ENCODE measurements around the gene FAM107B. TPM values are rescaled to one million over a fixed set of nuclear protein-coding genes. Genes with fewer than 3 reads are reported as not detected.

Gene FAM107B
- total RNA-seq, 1 experiment from 2014 or later, result 41.6 TPM

DNA sequence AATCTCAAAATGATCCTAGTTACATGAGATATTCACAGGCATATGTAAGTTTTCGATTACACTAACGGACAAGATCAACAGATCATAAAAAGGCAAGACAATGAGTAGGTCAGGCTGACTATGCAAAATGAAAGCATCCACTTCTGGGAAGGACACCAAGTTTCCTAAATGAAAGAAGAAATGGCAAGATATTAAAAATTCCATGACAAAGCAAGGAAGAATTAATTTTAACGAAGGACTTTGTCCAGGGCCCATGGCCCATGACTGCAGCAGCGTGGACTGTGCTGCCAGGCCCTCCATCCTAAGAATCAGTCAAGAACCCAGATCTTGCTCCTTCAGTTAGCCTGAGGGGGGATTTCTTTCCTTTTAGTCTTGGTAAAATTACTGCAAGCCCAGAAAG lies 261.6 kb downstream of the FAM107B start:
- Histone ChIP-seq H3K4me3 (replicated peaks in 1 of 2; ENCODE audit: low read depth in 1 of 2, low read length in 2 of 2) (no peak overlapping the region), H3K4me2 (ENCODE audit: low read length) (no peak overlapping the region), H3K36me3 (ENCODE audit: control insufficient read depth in 1 of 2, insufficient read depth in 2 of 2, low read length in 2 of 2) (no peaks in the 10 kb centered on the region), H4K20me1 (ENCODE audit: insufficient read depth) (no peaks in the 10 kb centered on the region), H3K9ac (ENCODE audit: low read length) (no peak overlapping the region), H3K79me2 (ENCODE audit: insufficient read depth, low read length) (no peaks in the 10 kb centered on the region), H3K27me3 (ENCODE audit: insufficient read depth, low read length) (no peaks in the 10 kb centered on the region), H2AFZ (ENCODE audit: low read depth, low read length, poor library complexity, severe bottlenecking) (no peak overlapping the region), H3K4me1 (ENCODE audit: control insufficient read depth in 1 of 2, insufficient read depth in 2 of 2, low read length in 2 of 2) (no peaks in the 10 kb centered on the region), H3K9me3 (ENCODE audit: control insufficient read depth in 1 of 2, insufficient read depth in 1 of 2, low read depth in 1 of 2, low read length in 2 of 2) (no peaks in the 10 kb centered on the region), H3K27ac (ENCODE audit: low read depth, low read length) (no peak overlapping the region), H3K9me2 (ENCODE audit: insufficient read depth) (no peaks in the 10 kb centered on the region)
- BruUV-seq (replicated peaks), result no TSS peak
- TF ChIP-seq ZNF274 (IDR thresholded peaks at IDR 0.05; ENCODE audit: low read depth, low read length) (no peak), EGR1 (IDR thresholded peaks at IDR 0.05; ENCODE audit: low read depth) (no peak), POLR2A (IDR thresholded peaks at IDR 0.05; ENCODE audit: borderline replicate concordance, extremely low read depth, insufficient read depth, insufficient read length) (no peak), POLR2AphosphoS5 (IDR thresholded peaks at IDR 0.05; ENCODE audit: low read depth, low read length) (no peak), CEBPB (IDR thresholded peaks at IDR 0.05; ENCODE audit: low read depth) (no peak), ELF1 (IDR thresholded peaks at IDR 0.05; ENCODE audit: borderline replicate concordance, low read depth) (no peak), SIN3A (IDR thresholded peaks at IDR 0.05; ENCODE audit: low read depth) (no peak), TCF7L2 (IDR thresholded peaks at IDR 0.05; ENCODE audit: borderline replicate concordance, extremely low read depth, insufficient read depth, insufficient read length) (no peak), SP1 (IDR thresholded peaks at IDR 0.05; ENCODE audit: low read depth) (no peak), SRF (IDR thresholded peaks at IDR 0.05; ENCODE audit: low read depth) (no peak), JUND (IDR thresholded peaks at IDR 0.05) (no peak), ZFX (IDR thresholded peaks at IDR 0.05) (no peak), EZH2 (IDR thresholded peaks at IDR 0.05) (no peak), RAD21 (IDR thresholded peaks at IDR 0.05; ENCODE audit: low read depth) (no peak)
- TF ChIP-seq, protein P1, sequence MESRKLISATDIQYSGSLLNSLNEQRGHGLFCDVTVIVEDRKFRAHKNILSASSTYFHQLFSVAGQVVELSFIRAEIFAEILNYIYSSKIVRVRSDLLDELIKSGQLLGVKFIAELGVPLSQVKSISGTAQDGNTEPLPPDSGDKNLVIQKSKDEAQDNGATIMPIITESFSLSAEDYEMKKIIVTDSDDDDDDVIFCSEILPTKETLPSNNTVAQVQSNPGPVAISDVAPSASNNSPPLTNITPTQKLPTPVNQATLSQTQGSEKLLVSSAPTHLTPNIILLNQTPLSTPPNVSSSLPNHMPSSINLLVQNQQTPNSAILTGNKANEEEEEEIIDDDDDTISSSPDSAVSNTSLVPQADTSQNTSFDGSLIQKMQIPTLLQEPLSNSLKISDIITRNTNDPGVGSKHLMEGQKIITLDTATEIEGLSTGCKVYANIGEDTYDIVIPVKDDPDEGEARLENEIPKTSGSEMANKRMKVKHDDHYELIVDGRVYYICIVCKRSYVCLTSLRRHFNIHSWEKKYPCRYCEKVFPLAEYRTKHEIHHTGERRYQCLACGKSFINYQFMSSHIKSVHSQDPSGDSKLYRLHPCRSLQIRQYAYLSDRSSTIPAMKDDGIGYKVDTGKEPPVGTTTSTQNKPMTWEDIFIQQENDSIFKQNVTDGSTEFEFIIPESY (IDR thresholded peaks at IDR 0.05; ENCODE audit: extremely low read depth, insufficient replicate concordance, low read length), result no peak
- TF ChIP-seq, protein P2, sequence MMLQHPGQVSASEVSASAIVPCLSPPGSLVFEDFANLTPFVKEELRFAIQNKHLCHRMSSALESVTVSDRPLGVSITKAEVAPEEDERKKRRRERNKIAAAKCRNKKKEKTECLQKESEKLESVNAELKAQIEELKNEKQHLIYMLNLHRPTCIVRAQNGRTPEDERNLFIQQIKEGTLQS (IDR thresholded peaks at IDR 0.05), result no peak
- TF ChIP-seq, protein P3, sequence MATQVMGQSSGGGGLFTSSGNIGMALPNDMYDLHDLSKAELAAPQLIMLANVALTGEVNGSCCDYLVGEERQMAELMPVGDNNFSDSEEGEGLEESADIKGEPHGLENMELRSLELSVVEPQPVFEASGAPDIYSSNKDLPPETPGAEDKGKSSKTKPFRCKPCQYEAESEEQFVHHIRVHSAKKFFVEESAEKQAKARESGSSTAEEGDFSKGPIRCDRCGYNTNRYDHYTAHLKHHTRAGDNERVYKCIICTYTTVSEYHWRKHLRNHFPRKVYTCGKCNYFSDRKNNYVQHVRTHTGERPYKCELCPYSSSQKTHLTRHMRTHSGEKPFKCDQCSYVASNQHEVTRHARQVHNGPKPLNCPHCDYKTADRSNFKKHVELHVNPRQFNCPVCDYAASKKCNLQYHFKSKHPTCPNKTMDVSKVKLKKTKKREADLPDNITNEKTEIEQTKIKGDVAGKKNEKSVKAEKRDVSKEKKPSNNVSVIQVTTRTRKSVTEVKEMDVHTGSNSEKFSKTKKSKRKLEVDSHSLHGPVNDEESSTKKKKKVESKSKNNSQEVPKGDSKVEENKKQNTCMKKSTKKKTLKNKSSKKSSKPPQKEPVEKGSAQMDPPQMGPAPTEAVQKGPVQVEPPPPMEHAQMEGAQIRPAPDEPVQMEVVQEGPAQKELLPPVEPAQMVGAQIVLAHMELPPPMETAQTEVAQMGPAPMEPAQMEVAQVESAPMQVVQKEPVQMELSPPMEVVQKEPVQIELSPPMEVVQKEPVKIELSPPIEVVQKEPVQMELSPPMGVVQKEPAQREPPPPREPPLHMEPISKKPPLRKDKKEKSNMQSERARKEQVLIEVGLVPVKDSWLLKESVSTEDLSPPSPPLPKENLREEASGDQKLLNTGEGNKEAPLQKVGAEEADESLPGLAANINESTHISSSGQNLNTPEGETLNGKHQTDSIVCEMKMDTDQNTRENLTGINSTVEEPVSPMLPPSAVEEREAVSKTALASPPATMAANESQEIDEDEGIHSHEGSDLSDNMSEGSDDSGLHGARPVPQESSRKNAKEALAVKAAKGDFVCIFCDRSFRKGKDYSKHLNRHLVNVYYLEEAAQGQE (IDR thresholded peaks at IDR 0.05; ENCODE audit: low read depth), result no peak
- TF ChIP-seq, protein P4, sequence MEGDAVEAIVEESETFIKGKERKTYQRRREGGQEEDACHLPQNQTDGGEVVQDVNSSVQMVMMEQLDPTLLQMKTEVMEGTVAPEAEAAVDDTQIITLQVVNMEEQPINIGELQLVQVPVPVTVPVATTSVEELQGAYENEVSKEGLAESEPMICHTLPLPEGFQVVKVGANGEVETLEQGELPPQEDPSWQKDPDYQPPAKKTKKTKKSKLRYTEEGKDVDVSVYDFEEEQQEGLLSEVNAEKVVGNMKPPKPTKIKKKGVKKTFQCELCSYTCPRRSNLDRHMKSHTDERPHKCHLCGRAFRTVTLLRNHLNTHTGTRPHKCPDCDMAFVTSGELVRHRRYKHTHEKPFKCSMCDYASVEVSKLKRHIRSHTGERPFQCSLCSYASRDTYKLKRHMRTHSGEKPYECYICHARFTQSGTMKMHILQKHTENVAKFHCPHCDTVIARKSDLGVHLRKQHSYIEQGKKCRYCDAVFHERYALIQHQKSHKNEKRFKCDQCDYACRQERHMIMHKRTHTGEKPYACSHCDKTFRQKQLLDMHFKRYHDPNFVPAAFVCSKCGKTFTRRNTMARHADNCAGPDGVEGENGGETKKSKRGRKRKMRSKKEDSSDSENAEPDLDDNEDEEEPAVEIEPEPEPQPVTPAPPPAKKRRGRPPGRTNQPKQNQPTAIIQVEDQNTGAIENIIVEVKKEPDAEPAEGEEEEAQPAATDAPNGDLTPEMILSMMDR (IDR thresholded peaks at IDR 0.05 in 2 of 3, conservative IDR thresholded peaks at IDR 0.05 in 1 of 3; ENCODE audit: borderline replicate concordance in 1 of 3, insufficient read depth in 1 of 3, low read depth in 2 of 3, low read length in 2 of 3), result no peak
- CTCF ChIA-PET, result no interaction called here
- POLR2A ChIA-PET, result no interaction called here
- DNase-seq (ENCODE audit: low read depth, low spot score) (no peak), ATAC-seq (no peak)
- RAD21 ChIA-PET (ENCODE audit: low non-redundant PET in 1 of 2, low total read pairs in 2 of 2, uncharacterized antibody in 2 of 2, unreplicated experiment in 2 of 2), result no interaction called here
- intact Hi-C loops (cut with micrococcal nuclease), result no loop called here
